ENCODE results near the gene TENT4A. TPM values are rescaled to one million over a fixed set of nuclear protein-coding genes. Genes with fewer than 3 reads are reported as not detected.

Gene TENT4A
- total RNA-seq, 6 experiments from 2014 or later = 19.8 to 23.8 (median 21.7) TPM

DNA sequence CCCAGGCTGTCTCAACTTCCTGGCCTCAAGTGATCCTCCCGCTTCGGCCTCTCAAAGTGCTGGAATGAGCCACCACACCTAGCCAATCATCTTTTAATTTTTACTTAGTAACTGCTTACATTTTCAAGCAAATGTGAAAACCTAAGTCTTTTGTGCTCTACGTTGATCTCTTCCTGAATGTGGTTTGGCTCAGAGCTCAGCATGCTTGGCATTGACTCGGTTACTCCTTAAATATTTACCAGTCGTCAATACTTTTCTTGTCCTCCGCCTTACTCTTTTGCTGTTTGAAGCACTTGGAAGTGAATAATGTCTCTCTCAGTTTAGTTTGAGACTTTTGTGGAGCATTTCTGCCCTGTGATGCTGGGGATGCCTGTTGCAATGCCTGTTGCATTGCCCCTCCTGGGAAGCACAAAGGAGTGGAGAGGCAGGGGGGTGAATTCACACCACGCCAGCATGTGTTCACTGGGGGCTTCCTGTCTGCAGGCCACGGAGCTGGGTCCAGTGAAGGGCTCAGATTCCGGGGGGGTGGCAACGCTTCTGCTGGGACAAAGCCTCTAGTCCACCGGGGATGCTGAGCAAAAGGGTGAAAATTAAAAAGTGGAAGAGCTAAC, 13.1 kb upstream of the TENT4A start:
- no peak for DNase-seq
- Mint-ChIP-seq H3K36me3 (ENCODE audit: low read depth) (peaks cover 5% of the 10 kb centered on the region; the same call in 1 of the 2 replicates), H3K27ac (no peak overlapping the region)

DNA sequence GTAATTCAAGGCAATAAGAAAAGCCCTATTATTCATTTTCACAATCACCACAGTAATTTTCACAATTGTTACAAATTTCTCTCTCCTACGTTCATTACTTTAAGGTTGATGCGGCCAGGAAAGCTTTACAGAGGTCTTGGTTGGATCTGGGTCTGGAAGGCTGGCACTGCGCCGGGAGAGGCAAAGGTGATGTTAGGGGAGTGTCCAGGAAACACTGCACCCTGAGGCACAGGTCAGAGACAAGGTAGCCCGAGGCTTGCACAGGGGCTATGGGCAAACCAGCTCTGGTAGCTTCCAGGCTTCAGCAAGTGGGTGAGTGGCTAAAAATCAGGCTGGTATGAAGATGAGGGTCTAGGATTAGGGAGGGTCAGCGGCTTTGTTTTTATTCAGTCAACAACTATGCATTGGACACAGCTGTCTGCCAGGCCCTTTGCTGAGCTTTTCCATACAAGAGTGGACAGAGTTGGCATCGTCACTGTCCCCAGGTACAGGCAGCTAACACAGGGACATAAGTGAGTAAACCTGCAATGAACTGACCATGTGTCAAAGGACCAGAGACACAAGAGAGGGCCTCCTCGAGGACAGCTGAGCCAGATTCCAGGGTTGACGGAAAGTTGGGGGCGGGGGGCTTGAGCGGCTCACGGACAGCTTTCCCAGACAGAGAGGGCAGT, 12.4 kb upstream of the TENT4A start:
- no peak for TF ChIP-seq CTCF (IDR thresholded peaks at IDR 0.05)
- peaks cover 4% of the 10 kb centered on the region for H3K27me3 Mint-ChIP-seq (ENCODE audit: insufficient read depth)
- peaks cover 5% of the 10 kb centered on the region; the same call in 1 of the 2 replicates for H3K36me3 Mint-ChIP-seq (ENCODE audit: low read depth)
- H3K27ac Mint-ChIP-seq = no peak overlapping the region
- H3K4me3 Mint-ChIP-seq = no peak overlapping the region
- H3K4me1 Mint-ChIP-seq (ENCODE audit: low read depth) = peaks cover 25% of the 10 kb centered on the region
- DNase-seq = no peak
- H3K9me3 Mint-ChIP-seq = no peaks in the 10 kb centered on the region

More for the DNA sequence above, 13.1 kb upstream of the TENT4A start:
- no peak for TF ChIP-seq CTCF (IDR thresholded peaks at IDR 0.05)
- H3K4me3 Mint-ChIP-seq = no peak overlapping the region
- H3K27me3 Mint-ChIP-seq (ENCODE audit: insufficient read depth) = peaks cover 4% of the 10 kb centered on the region
- H3K4me1 Mint-ChIP-seq (ENCODE audit: low read depth) = peaks cover 19% of the 10 kb centered on the region
- H3K9me3 Mint-ChIP-seq = no peaks in the 10 kb centered on the region

DNA sequence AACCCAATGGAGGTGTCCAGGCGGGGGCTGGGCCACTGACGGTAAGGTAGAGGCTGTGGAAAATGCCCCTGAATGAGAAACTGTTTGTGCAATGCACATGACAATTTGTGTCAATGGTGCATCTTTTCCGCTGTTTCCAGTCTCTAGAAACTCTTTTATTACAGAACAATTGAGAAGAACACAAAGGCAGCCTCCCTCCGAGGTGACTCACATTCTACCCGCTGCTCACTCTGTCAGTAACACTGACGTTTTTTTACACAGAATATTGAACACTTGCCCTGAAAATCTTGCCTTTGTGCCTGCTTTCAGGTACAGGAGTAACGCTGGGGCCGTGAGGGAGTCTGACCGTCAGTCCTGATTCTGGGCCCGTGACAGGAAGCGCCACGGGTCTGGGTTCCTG, 11.7 kb upstream of the TENT4A start:
- Mint-ChIP-seq H3K4me3 (no peak overlapping the region), H3K9me3 (no peaks in the 10 kb centered on the region), H3K36me3 (ENCODE audit: low read depth) (peaks cover 5% of the 10 kb centered on the region; the same call in 1 of the 2 replicates), H3K4me1 (ENCODE audit: low read depth) (peaks cover 32% of the 10 kb centered on the region), H3K27me3 (ENCODE audit: insufficient read depth) (peaks cover 4% of the 10 kb centered on the region), H3K27ac (no peak overlapping the region)
- no peak for DNase-seq
- no peak for TF ChIP-seq CTCF (IDR thresholded peaks at IDR 0.05)

GRCh38 chr5:6702633-6703032, 10.6 kb upstream of the TENT4A start:
- no peak overlapping the region for H3K27ac Mint-ChIP-seq
- H3K36me3 Mint-ChIP-seq (ENCODE audit: low read depth) = peaks cover 9% of the 10 kb centered on the region
- no peak for TF ChIP-seq CTCF (IDR thresholded peaks at IDR 0.05)
- peaks cover 7% of the 10 kb centered on the region for H3K27me3 Mint-ChIP-seq (ENCODE audit: insufficient read depth)
- DNase-seq = no peak
- no peak overlapping the region for H3K4me3 Mint-ChIP-seq
- peaks cover 4% of the 10 kb centered on the region; the same call in 1 of the 2 replicates for H3K9me3 Mint-ChIP-seq
- H3K4me1 Mint-ChIP-seq (ENCODE audit: low read depth) = peaks cover 43% of the 10 kb centered on the region

DNA sequence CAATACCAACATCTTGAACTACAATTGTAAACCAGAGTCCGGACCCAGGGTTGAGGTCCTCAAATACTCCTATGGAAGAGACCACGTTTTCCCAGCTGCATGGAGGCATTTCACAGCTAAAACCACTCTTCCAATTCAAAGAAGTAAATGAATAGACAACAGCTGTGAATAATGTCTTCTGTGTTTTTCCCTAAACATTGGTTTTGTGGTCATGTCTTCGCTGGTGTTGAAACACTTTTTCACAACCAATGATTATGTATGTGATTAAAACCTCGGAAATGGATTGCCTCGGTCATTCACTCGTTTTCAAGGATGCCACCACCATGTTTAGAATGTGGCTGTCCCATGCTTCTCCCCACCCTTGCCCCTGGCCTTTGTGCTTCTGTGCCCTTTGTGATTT, 9.4 kb upstream of the TENT4A start:
- Mint-ChIP-seq H3K4me3 (peak overlapping the region; percentile 83), H3K27me3 (ENCODE audit: insufficient read depth) (peaks cover 7% of the 10 kb centered on the region), H3K4me1 (ENCODE audit: low read depth) (peaks cover 44% of the 10 kb centered on the region), H3K9me3 (peaks cover 4% of the 10 kb centered on the region; the same call in 1 of the 2 replicates), H3K36me3 (ENCODE audit: low read depth) (peaks cover 9% of the 10 kb centered on the region), H3K27ac (peak overlapping the region; percentile 99)
- peak; percentile 32 for DNase-seq
- no peak for TF ChIP-seq CTCF (IDR thresholded peaks at IDR 0.05)

All from HFFc6 (cell line).